SK-N-SH (cell line): ENCODE measurements around the gene CCDC174. TPM values are rescaled to one million over a fixed set of nuclear protein-coding genes. Genes with fewer than 3 reads are reported as not detected.

Experiments
- CTCF ChIA-PET: fragments of 300-600, 350-600 bp; formaldehyde crosslinking; extraction: SDS; loops from one replicate; lab custom pipeline; 2021; lab: Yijun Ruan, JAX
- POLR2A ChIA-PET: fragments of 350-600 bp; sonication (Branson Sonifier 250); formaldehyde crosslinking; extraction: SDS; loops from one replicate; lab custom pipeline; 2020; ENCODE audit warnings: antibody characterized with exemption, inconsistent platforms; lab: Yijun Ruan, JAX
- DNase-seq: peaks from one replicate; pipeline ENCODE4 v3.0.0; 2012
- H2AFZ ChIP-seq: fragments of 200-600 bp; sonication (generic); 2 replicates; pipeline ENCODE4 v1.8.1; 2016; ENCODE audit warnings: antibody characterized with exemption, mild to moderate bottlenecking, low read depth
- H3F3A ChIP-seq: fragments of 200-600 bp; sonication (generic); replicated peaks from 2 replicates; pipeline ENCODE3; 2016; ENCODE audit warnings: antibody characterized with exemption, mild to moderate bottlenecking; ENCODE audit not compliant: insufficient read depth
- H3K27ac ChIP-seq, 2 experiments: fragments of 200-500 bp in 1 of 2; fragments of 200-600 bp in 1 of 2; sonication (Bioruptor generic) in 1 of 2; sonication (generic), shearing (Covaris generic) in 1 of 2; 2 replicates each; pipeline versions ENCODE4 v1.5.1 to v1.6.1; 2014 to 2016; ENCODE audit warnings: low read depth in 2 of 2, inconsistent platforms in 1 of 2, low read length in 1 of 2, mild to moderate bottlenecking in 1 of 2, mixed read lengths in 1 of 2
- H3K27me3 ChIP-seq: fragments of 200-600 bp; sonication (generic), shearing (Covaris generic); 2 replicates; pipeline ENCODE4 v1.6.1; 2016; ENCODE audit warnings: mixed run types; ENCODE audit not compliant: insufficient read depth
- H3K36me3 ChIP-seq, 2 experiments: fragments of 200-500 bp in 1 of 2; fragments of 200-600 bp in 1 of 2; sonication (Bioruptor generic) in 1 of 2; sonication (generic) in 1 of 2; replicated peaks in 1 of 2; 2 replicates each; pipeline versions ENCODE3 to v1.5.1; 2014 to 2016; ENCODE audit warnings: low read length in 1 of 2, mild to moderate bottlenecking in 1 of 2; ENCODE audit not compliant: insufficient read depth in 2 of 2, control insufficient read depth in 1 of 2
- H3K4me1 ChIP-seq, 2 experiments: fragments of 200-500 bp in 1 of 2; fragments of 200-600 bp in 1 of 2; sonication (Bioruptor generic) in 1 of 2; sonication (generic), shearing (Covaris generic) in 1 of 2; 2 replicates each; pipeline versions ENCODE4 v1.5.1 to v1.6.1; 2014 to 2016; ENCODE audit warnings: low read depth in 1 of 2, low read length in 1 of 2, mixed run types in 1 of 2; ENCODE audit not compliant: insufficient read depth in 2 of 2, control insufficient read depth in 1 of 2
- H3K4me2 ChIP-seq: fragments of 200-600 bp; sonication (generic), shearing (Covaris generic); 2 replicates; pipeline ENCODE4 v1.6.1; 2017; ENCODE audit warnings: mixed run types
- H3K4me3 ChIP-seq, 2 experiments: fragments of 200-500 bp in 1 of 2; fragments of 200-600 bp in 1 of 2; sonication (Bioruptor generic) in 1 of 2; sonication (generic), shearing (Covaris generic) in 1 of 2; 2 replicates each; pipeline versions ENCODE4 v1.5.1 to v1.8.1; 2014 to 2016; ENCODE audit warnings: low read depth in 2 of 2, inconsistent platforms in 1 of 2, low read length in 1 of 2, mild to moderate bottlenecking in 1 of 2, mixed read lengths in 1 of 2, moderate library complexity in 1 of 2
- H3K79me2 ChIP-seq: fragments of 200-600 bp; sonication (generic); 2 replicates; pipeline ENCODE4 v1.8.1; 2017; ENCODE audit warnings: mild to moderate bottlenecking; ENCODE audit not compliant: insufficient read depth
- H3K9ac ChIP-seq: fragments of 200-600 bp; sonication (generic); 2 replicates; pipeline ENCODE4 v1.6.1; 2017; ENCODE audit warnings: mixed run types
- H3K9me2 ChIP-seq: fragments of 200-600 bp; sonication (generic); 2 replicates; pipeline ENCODE4 v1.6.1; 2017; ENCODE audit warnings: mixed run types
- H3K9me3 ChIP-seq: fragments of 200-600 bp; sonication (generic); 2 replicates; pipeline ENCODE4 v1.6.1; 2017; ENCODE audit warnings: mixed run types, mild to moderate bottlenecking, moderate library complexity
- H4K20me1 ChIP-seq: fragments of 200-600 bp; sonication (generic); 2 replicates; pipeline ENCODE4 v1.6.1; 2017; ENCODE audit warnings: mild to moderate bottlenecking, mixed run types; ENCODE audit not compliant: insufficient read depth
- CHD2 ChIP-seq: fragments of 150-350 bp; IDR thresholded peaks from 2 replicates; pipeline ENCODE4 v1.6.1; 2018; ENCODE audit warnings: low read length; ENCODE audit not compliant: partially characterized antibody
- ELF1 ChIP-seq: IDR thresholded peaks from 2 replicates; pipeline ENCODE4 v1.4.0; 2012
- EP300 ChIP-seq, 2 experiments: IDR thresholded peaks; 2 replicates each; pipeline versions ENCODE4 v1.4.0 to v1.6.1; 2012; ENCODE audit warnings: borderline replicate concordance in 1 of 2, low read depth in 1 of 2, low read length in 1 of 2
- FOSL2 ChIP-seq: IDR thresholded peaks from 2 replicates; pipeline ENCODE4 v1.4.0; 2012; ENCODE audit warnings: low read depth, mild to moderate bottlenecking, moderate library complexity, borderline replicate concordance
- GATA2 ChIP-seq: sonication (generic); formaldehyde crosslinking; IDR thresholded peaks from 2 replicates; pipeline ENCODE4 v1.5.0; 2020; ENCODE audit warnings: mild to moderate bottlenecking, missing genetic modification reagents
- MAX ChIP-seq: IDR thresholded peaks from 2 replicates; pipeline ENCODE4 v1.4.0; 2012; ENCODE audit warnings: low read depth
- MEF2A ChIP-seq: IDR thresholded peaks from 2 replicates; pipeline ENCODE4 v1.4.0; 2012; ENCODE audit warnings: low read depth, borderline replicate concordance
- MXI1 ChIP-seq: IDR thresholded peaks from 2 replicates; pipeline ENCODE4 v1.6.1; 2012; ENCODE audit warnings: mild to moderate bottlenecking, low read depth, low read length, improper control_type of control experiment
- POLR2AphosphoS5 ChIP-seq: IDR thresholded peaks from 2 replicates; pipeline ENCODE4 v1.6.1; 2012; ENCODE audit warnings: low read depth, low read length
- RFX5 ChIP-seq: IDR thresholded peaks from 2 replicates; pipeline ENCODE4 v1.6.1; 2012; ENCODE audit warnings: mild to moderate bottlenecking, improper control_type of control experiment, low read length
- RXRA ChIP-seq: IDR thresholded peaks from 2 replicates; pipeline ENCODE4 v1.4.0; 2012; ENCODE audit warnings: low read depth, mild to moderate bottlenecking, borderline replicate concordance
- SMC3 ChIP-seq: IDR thresholded peaks from 2 replicates; pipeline ENCODE4 v1.6.1; 2012; ENCODE audit warnings: low read depth, low read length, improper control_type of control experiment
- WGBS: methylation state at CpG from one replicate; pipeline ENCODE4 v1.1.6; 2017; ENCODE audit warnings: low lambda C conversion rate; 5-methylcytosine and 5-hydroxymethylcytosine counted together
- polyA plus RNA-seq, 3 experiments: library from polyadenylated mRNA; depleted of rRNA; stranded (reverse); fragments of >200 nt; gene quantifications; 2 replicates each; pipeline ENCODE4 v1.2.3, GENCODE V29; 2012
- TF ChIP-seq, protein P1 (sequence below): IDR thresholded peaks from 2 replicates; pipeline ENCODE4 v1.6.1; 2012; ENCODE audit warnings: mild to moderate bottlenecking, low read depth, low read length, moderate library complexity

CCDC174 gene
- polyA plus RNA-seq, 1 of the 3 experiments (the other 2 are of a cell fraction), result 6.6 TPM

- Histone ChIP-seq H3K4me3 (no peak overlapping the region), H3K27me3 (no peaks in the 10 kb centered on the region), H3F3A (no peaks in the 10 kb centered on the region), H3K9ac (no peak overlapping the region), H3K79me2 (no peaks in the 10 kb centered on the region), H3K4me1 (peaks cover 0 to 8% of the 10 kb centered on the region in 2 experiments; a peak in 1 of 4 replicates), H2AFZ (no peak overlapping the region), H3K36me3 (no peaks in the 10 kb centered on the region), H3K9me2 (no peaks in the 10 kb centered on the region), H4K20me1 (no peaks in the 10 kb centered on the region), H3K4me2 (no peak overlapping the region), H3K27ac (no peak overlapping the region), H3K9me3 (no peaks in the 10 kb centered on the region)
- TF ChIP-seq EP300 (IDR thresholded peaks at IDR 0.05; ENCODE audit: borderline replicate concordance in 1 of 2, low read depth in 1 of 2, low read length in 1 of 2) (no peak), MXI1 (no peak), FOSL2 (no peak), POLR2AphosphoS5 (no peak), MEF2A (no peak), RXRA (no peak), SMC3 (no peak), CHD2 (no peak), ELF1 (no peak), RFX5 (no peak), MAX (no peak)
- TF ChIP-seq, protein P1, sequence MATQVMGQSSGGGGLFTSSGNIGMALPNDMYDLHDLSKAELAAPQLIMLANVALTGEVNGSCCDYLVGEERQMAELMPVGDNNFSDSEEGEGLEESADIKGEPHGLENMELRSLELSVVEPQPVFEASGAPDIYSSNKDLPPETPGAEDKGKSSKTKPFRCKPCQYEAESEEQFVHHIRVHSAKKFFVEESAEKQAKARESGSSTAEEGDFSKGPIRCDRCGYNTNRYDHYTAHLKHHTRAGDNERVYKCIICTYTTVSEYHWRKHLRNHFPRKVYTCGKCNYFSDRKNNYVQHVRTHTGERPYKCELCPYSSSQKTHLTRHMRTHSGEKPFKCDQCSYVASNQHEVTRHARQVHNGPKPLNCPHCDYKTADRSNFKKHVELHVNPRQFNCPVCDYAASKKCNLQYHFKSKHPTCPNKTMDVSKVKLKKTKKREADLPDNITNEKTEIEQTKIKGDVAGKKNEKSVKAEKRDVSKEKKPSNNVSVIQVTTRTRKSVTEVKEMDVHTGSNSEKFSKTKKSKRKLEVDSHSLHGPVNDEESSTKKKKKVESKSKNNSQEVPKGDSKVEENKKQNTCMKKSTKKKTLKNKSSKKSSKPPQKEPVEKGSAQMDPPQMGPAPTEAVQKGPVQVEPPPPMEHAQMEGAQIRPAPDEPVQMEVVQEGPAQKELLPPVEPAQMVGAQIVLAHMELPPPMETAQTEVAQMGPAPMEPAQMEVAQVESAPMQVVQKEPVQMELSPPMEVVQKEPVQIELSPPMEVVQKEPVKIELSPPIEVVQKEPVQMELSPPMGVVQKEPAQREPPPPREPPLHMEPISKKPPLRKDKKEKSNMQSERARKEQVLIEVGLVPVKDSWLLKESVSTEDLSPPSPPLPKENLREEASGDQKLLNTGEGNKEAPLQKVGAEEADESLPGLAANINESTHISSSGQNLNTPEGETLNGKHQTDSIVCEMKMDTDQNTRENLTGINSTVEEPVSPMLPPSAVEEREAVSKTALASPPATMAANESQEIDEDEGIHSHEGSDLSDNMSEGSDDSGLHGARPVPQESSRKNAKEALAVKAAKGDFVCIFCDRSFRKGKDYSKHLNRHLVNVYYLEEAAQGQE, result no peak
- DNase-seq, result no peak
- POLR2A ChIA-PET, result interaction anchor here (0.6 kb wide), 1 partner anchor 280 kb away, joined by 3 read pairs; no protein-coding TSS in a partner anchor
- CTCF ChIA-PET, result interaction anchor here (0.7 to 3.2 kb wide), 5 partner anchors 11 to 286 kb away, joined by 4 to 18 read pairs (median 5); no protein-coding TSS in a partner anchor
- 47% methylated on average over 4 of the region's 4 CpGs for WGBS
These were observed 16.7 kb upstream of the CCDC174 start for GRCh38 chr3:14634763-14635400.

GRCh38 chr3:14636496-14637087 lies 15.0 kb upstream of the CCDC174 start:
- no peak overlapping the region for H3K9ac ChIP-seq
- H3K79me2 ChIP-seq, result no peaks in the 10 kb centered on the region
- H3F3A ChIP-seq, result no peaks in the 10 kb centered on the region
- no peak overlapping the region for H3K4me3 ChIP-seq
- H3K36me3 ChIP-seq, result no peaks in the 10 kb centered on the region
- no peak overlapping the region for H2AFZ ChIP-seq
- H3K27ac ChIP-seq, result no peak overlapping the region; a peak in 1 of 4 replicates
- no peak overlapping the region for H3K4me2 ChIP-seq
- H3K9me2 ChIP-seq, result no peaks in the 10 kb centered on the region
- peaks cover 0 to 8% of the 10 kb centered on the region in 2 experiments; a peak in 1 of 4 replicates for H3K4me1 ChIP-seq
- H4K20me1 ChIP-seq, result no peaks in the 10 kb centered on the region
- POLR2A ChIA-PET, result interaction anchor here (1.0 kb wide), 1 partner anchor 15 kb away, joined by 6 read pairs; the partner anchor contains the start of gene CCDC174
- no peaks in the 10 kb centered on the region for H3K9me3 ChIP-seq
- WGBS, result 34% methylated on average over 2 of the region's 4 CpGs
- no peaks in the 10 kb centered on the region for H3K27me3 ChIP-seq
- CTCF ChIA-PET, result interaction anchor here (0.6 to 3.2 kb wide), 5 partner anchors 10 to 285 kb away, joined by 3 to 18 read pairs (median 5); partner anchors contain the start of gene CCDC174
- TF ChIP-seq SMC3 (no peak), GATA2 (CRISPR knock-in tag) (peak; percentile 77), MXI1 (0 out of 2 replicates have a peak, but pooled peaks have one; percentile 23)
- DNase-seq, result peak; percentile 47
